Measurements from ENCODE around the gene BANF2. TPM values are rescaled to one million over a fixed set of nuclear protein-coding genes. Genes with fewer than 3 reads are reported as not detected.

The BANF2 gene
- total and polyA plus RNA-seq, 2 of the 13 experiments (the other 11 are each of a cell fraction or from before 2014, with no cell fraction given), result 0.35 TPM; not detected in 1

- Histone ChIP-seq H2AFZ (ENCODE audit: low read length) (no peak overlapping the region), H3K4me2 (ENCODE audit: low read depth, low read length) (no peak overlapping the region), H3K9ac (ENCODE audit: insufficient read depth, low read depth, low read length) (no peak overlapping the region), H3K27me3 (ENCODE audit: control insufficient read depth in 1 of 2, insufficient read depth in 2 of 2, low read length in 2 of 2) (no peaks in the 10 kb centered on the region), H3K4me1 (ENCODE audit: insufficient read depth, low read length) (peaks cover 5% of the 10 kb centered on the region), H3K27ac (ENCODE audit: extremely low read length, insufficient read depth, low read length) (no peak overlapping the region), H3K9me3 (ENCODE audit: low read length) (no peaks in the 10 kb centered on the region), H3K79me2 (ENCODE audit: insufficient read depth, low read length) (peaks cover 87% of the 10 kb centered on the region), H3K36me3 (replicated peaks in 1 of 2; ENCODE audit: control insufficient read depth in 1 of 2, insufficient read depth in 2 of 2, low read length in 2 of 2) (peaks cover 58 to 88% of the 10 kb centered on the region in 2 experiments), H4K20me1 (ENCODE audit: insufficient read depth, low read length) (peaks cover 84% of the 10 kb centered on the region), H3K4me3 (replicated peaks in 1 of 3; ENCODE audit: insufficient read depth in 1 of 3, low read depth in 2 of 3, low read length in 3 of 3) (no peak overlapping the region)
- in situ Hi-C loops (cut with HindIII; ENCODE audit: extremely low pct_ligation_motif_present, low pct_unique_long_range_greater_than_20kb) (no loop called here), intact Hi-C loops (cut with micrococcal nuclease; ENCODE audit: unreplicated experiment) (no loop called here)
- POLR2A ChIA-PET, result interaction anchor here (0.7 kb wide), 1 partner anchor 143 kb away, joined by 3 read pairs; no protein-coding TSS in a partner anchor
- FAIRE-seq (no peak), DNase-seq (ENCODE audit: low spot score) (no peak), ATAC-seq (no peak)
- CTCF ChIA-PET (ENCODE audit: low intra/inter-chr PET ratio, low total read pairs), result interaction anchor here (1.4 to 2.0 kb wide), 2 partner anchors 244 to 285 kb away, joined by 11 to 12 read pairs; no protein-coding TSS in a partner anchor
- 97% methylated on average over 11 of the region's 11 CpGs for WGBS (ENCODE audit: low lambda C conversion rate)
- BruUV-seq (replicated peaks), result no TSS peak
- TF ChIP-seq RAD51 (IDR thresholded peaks at IDR 0.05; ENCODE audit: borderline replicate concordance) (no peak), STAT5B (CRISPR knock-in tag; IDR thresholded peaks at IDR 0.05) (no peak), ZC3H13 (CRISPR knock-in tag; IDR thresholded peaks at IDR 0.05) (0 out of 2 replicates have a peak, but pooled peaks have one; percentile 2), RBM22 (optimal IDR thresholded peaks at IDR 0.05; ENCODE audit: low read length) (peak; percentile 96), NFE2L1 (CRISPR knock-in tag; IDR thresholded peaks at IDR 0.05; ENCODE audit: borderline replicate concordance) (no peak), XRCC5 (optimal IDR thresholded peaks at IDR 0.05; ENCODE audit: low read length) (peak; percentile 2), THAP11 (CRISPR knock-in tag; IDR thresholded peaks at IDR 0.05) (no peak), TBP (CRISPR knock-in tag; IDR thresholded peaks at IDR 0.05) (no peak), POLR2A (IDR thresholded peaks at IDR 0.05; ENCODE audit: insufficient read depth in 1 of 2, low read depth in 2 of 2, low read length in 2 of 2) (0 out of 4 replicates have a peak, but pooled peaks of 1 of the 2 experiments have one; percentile 45), MEIS1 (CRISPR knock-in tag; IDR thresholded peaks at IDR 0.05; ENCODE audit: borderline replicate concordance) (no peak), MAFF (IDR thresholded peaks at IDR 0.05; ENCODE audit: low read depth, low read length) (no peak), MYNN (CRISPR knock-in tag; IDR thresholded peaks at IDR 0.05; ENCODE audit: low read depth) (no peak), ZNF451 (CRISPR knock-in tag; IDR thresholded peaks at IDR 0.05) (0 out of 2 replicates have a peak, but pooled peaks have one; percentile 52), NR2F6 (IDR thresholded peaks at IDR 0.05) (no peak), NR2F6 (CRISPR knock-in tag; IDR thresholded peaks at IDR 0.05) (no peak), ZNF570 (CRISPR knock-in tag; IDR thresholded peaks at IDR 0.05; ENCODE audit: borderline replicate concordance) (no peak), ZSCAN5A (CRISPR knock-in tag; IDR thresholded peaks at IDR 0.05; ENCODE audit: borderline replicate concordance) (no peak), ZNF513 (CRISPR knock-in tag; conservative IDR thresholded peaks at IDR 0.05) (0 out of 2 replicates have a peak, but pooled peaks have one; percentile 34), NFYC (CRISPR knock-in tag; IDR thresholded peaks at IDR 0.05) (no peak), FOSL1 (CRISPR knock-in tag; IDR thresholded peaks at IDR 0.05; ENCODE audit: borderline replicate concordance) (no peak), POLR2AphosphoS5 (IDR thresholded peaks at IDR 0.05; ENCODE audit: low read depth, low read length) (peak; percentile 38)
These were observed 45.7 kb upstream of the BANF2 start for GRCh38 chr20:17653835-17654648.

Measured in HepG2 (cell line).